ENCODE measurements around the gene SSTR4. TPM values are rescaled to one million over a fixed set of nuclear protein-coding genes. Genes with fewer than 3 reads are reported as not detected.

Gene SSTR4
- total RNA-seq, 4 donors from 2014 or later = not detected

DNA sequence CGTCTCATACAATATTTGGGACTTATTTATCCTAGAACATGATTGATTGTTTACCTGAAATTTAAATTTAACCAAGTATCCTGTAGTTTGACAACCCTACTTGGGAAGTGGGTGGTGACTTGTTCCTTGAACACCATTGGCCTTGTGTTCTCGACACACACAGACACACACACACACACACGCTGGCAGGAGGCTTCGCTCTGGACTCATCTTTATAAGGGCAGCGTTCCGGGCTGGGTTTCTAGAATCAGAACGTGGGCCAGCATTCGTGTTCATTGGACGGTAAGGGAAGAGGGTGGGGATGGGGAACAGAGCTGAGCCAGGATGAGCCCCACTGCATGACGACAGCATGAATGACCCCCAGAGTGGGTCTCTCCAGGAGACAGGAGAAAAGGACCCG lies 16.2 kb upstream of the SSTR4 start:
- DNase-seq = no peak
- H3K4me3 ChIP-seq = no peak overlapping the region
- no peaks in the 10 kb centered on the region for H3K27me3 ChIP-seq
- no peaks in the 10 kb centered on the region for H3K9me3 ChIP-seq
- TF ChIP-seq CTCF (IDR thresholded peaks at IDR 0.05) (no peak), POLR2A (IDR thresholded peaks at IDR 0.05) (no peak)
- no peak overlapping the region for H3K27ac ChIP-seq
- H3K4me1 ChIP-seq = no peaks in the 10 kb centered on the region
- no peaks in the 10 kb centered on the region for H3K36me3 ChIP-seq

GRCh38 chr20:23019403-23019802 lies 15.7 kb upstream of the SSTR4 start:
- H3K4me1 ChIP-seq = no peaks in the 10 kb centered on the region
- H3K27ac ChIP-seq = no peak overlapping the region
- no peaks in the 10 kb centered on the region for H3K36me3 ChIP-seq
- DNase-seq = no peak
- H3K27me3 ChIP-seq = no peaks in the 10 kb centered on the region
- no peak for TF ChIP-seq POLR2A (IDR thresholded peaks at IDR 0.05)
- no peak for TF ChIP-seq CTCF (IDR thresholded peaks at IDR 0.05)
- no peak overlapping the region for H3K4me3 ChIP-seq
- H3K9me3 ChIP-seq = no peaks in the 10 kb centered on the region

- TF ChIP-seq POLR2A (IDR thresholded peaks at IDR 0.05) (no peak), CTCF (IDR thresholded peaks at IDR 0.05) (no peak)
- Histone ChIP-seq H3K9me3 (no peaks in the 10 kb centered on the region), H3K27me3 (no peaks in the 10 kb centered on the region), H3K4me3 (no peak overlapping the region), H3K4me1 (no peaks in the 10 kb centered on the region), H3K36me3 (no peaks in the 10 kb centered on the region), H3K27ac (no peak overlapping the region)
- DNase-seq = no peak
Observed at GRCh38 chr20:23020230-23021018, 14.7 kb upstream of the SSTR4 start.

DNA sequence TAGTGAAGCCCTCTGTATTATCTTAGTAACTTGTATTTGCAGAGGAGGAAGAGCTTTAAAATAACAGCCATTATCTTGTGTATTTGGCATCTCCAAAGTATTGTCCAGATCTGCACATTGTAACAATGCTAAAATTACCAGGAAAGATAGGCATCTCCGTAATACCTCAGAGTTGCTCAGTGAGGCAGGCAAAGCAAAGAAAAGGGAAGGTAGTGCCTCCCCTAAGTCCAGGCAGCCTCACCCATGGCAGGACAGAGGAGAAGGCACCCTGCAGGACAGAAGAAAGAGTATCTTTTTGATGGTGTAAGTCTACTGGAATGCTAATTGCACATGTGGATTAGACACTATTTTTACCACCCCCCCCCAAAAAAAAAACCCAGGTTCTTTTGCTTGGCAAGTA lies 13.6 kb upstream of the SSTR4 start:
- TF ChIP-seq POLR2A (IDR thresholded peaks at IDR 0.05) (no peak), CTCF (IDR thresholded peaks at IDR 0.05) (no peak)
- Histone ChIP-seq H3K27ac (no peak overlapping the region), H3K9me3 (no peaks in the 10 kb centered on the region), H3K4me1 (no peaks in the 10 kb centered on the region), H3K27me3 (no peaks in the 10 kb centered on the region), H3K36me3 (no peaks in the 10 kb centered on the region), H3K4me3 (no peak overlapping the region)
- no peak for DNase-seq

DNA sequence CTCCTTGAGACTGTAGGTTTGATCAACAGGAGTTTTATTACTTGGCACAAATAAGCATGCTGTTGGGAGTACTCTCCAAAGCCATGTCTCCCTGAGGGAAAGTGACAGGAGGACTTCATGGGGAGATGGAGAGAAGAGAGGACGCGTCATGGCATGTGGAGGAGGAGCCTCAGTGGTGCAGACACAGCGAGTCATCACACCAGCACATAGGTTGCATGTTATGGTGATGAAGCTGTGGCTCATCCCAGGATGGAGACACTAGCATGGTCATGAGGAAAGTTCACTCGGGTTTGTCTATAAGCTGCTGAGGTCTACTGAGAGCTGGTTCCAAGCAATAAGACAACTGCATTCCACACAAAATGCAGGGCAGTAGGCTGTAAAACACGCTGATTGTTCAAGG lies 13.2 kb upstream of the SSTR4 start:
- H3K4me1 ChIP-seq = no peaks in the 10 kb centered on the region
- no peaks in the 10 kb centered on the region for H3K9me3 ChIP-seq
- H3K27ac ChIP-seq = no peak overlapping the region
- no peaks in the 10 kb centered on the region for H3K36me3 ChIP-seq
- no peaks in the 10 kb centered on the region for H3K27me3 ChIP-seq
- no peak for DNase-seq
- TF ChIP-seq CTCF (IDR thresholded peaks at IDR 0.05) (no peak), POLR2A (IDR thresholded peaks at IDR 0.05) (no peak)
- H3K4me3 ChIP-seq = no peak overlapping the region

Data from Peyer's patch (tissue), 4 donors.